Measurements from ENCODE around the gene PLXNA2. TPM values are rescaled to one million over a fixed set of nuclear protein-coding genes. Genes with fewer than 3 reads are reported as not detected.

PLXNA2 gene
- total and polyA plus RNA-seq, 2 of the 8 experiments (the other 6 are each of a cell fraction or from before 2014, with no cell fraction given), result 0.33 to 1.5 TPM

GRCh38 chr1:208055535-208055934 is 188.6 kb downstream of the PLXNA2 start:
- Histone ChIP-seq H2BK20ac (ENCODE audit: low read length) (no peak overlapping the region), H2BK5ac (ENCODE audit: low read depth, low read length) (no peak overlapping the region), H3K23ac (ENCODE audit: insufficient read length) (no peak overlapping the region), H2BK120ac (replicated peaks; ENCODE audit: low read depth, low read length) (no peak overlapping the region), H4K20me1 (replicated peaks in 1 of 2; ENCODE audit: control insufficient read depth in 1 of 2, insufficient read depth in 2 of 2, low read length in 2 of 2) (no peaks in the 10 kb centered on the region), H2BK15ac (ENCODE audit: low read length) (no peak overlapping the region), H4K8ac (ENCODE audit: extremely low read depth, insufficient read depth, low read length) (no peak overlapping the region), H2BK12ac (ENCODE audit: low read depth, low read length) (no peak overlapping the region), H4K5ac (ENCODE audit: insufficient read length, low read depth, low read length) (no peak overlapping the region), H4K91ac (replicated peaks; ENCODE audit: insufficient read length, low read length) (no peak overlapping the region), H3K9me3 (ENCODE audit: insufficient read depth in 2 of 2, low read depth in 1 of 2, low read length in 1 of 2) (no peaks in the 10 kb centered on the region), H3K4me2 (ENCODE audit: insufficient read depth in 1 of 2, low read depth in 2 of 2, low read length in 2 of 2) (no peak overlapping the region), H3K79me1 (ENCODE audit: low read depth, low read length) (no peaks in the 10 kb centered on the region), H2AK5ac (ENCODE audit: low read depth, low read length) (no peak overlapping the region), H3K4me3 (ENCODE audit: extremely low read depth in 1 of 4, insufficient read depth in 2 of 4, low read depth in 3 of 4, low read length in 4 of 4) (no peak overlapping the region), H3K79me2 (ENCODE audit: control insufficient read depth in 1 of 2, insufficient read depth in 2 of 2, low read length in 2 of 2) (no peaks in the 10 kb centered on the region), H3K23me2 (ENCODE audit: low read depth, low read length) (no peaks in the 10 kb centered on the region), H3K27ac (ENCODE audit: low read depth, low read length) (no peak overlapping the region), H3K36me3 (ENCODE audit: control insufficient read depth in 2 of 4, insufficient read depth in 4 of 4, low read length in 3 of 4) (no peaks in the 10 kb centered on the region), H3K4me1 (replicated peaks in 1 of 4; ENCODE audit: control insufficient read depth in 3 of 4, insufficient read depth in 4 of 4, low read length in 3 of 4) (peaks cover 0 to 10% (median 5%) of the 10 kb centered on the region in 4 experiments; a peak in 6 of 7 replicates), H3K9ac (replicated peaks in 1 of 4; ENCODE audit: extremely low read depth in 1 of 4, low read depth in 3 of 4, low read length in 3 of 4) (no peak overlapping the region), H3K14ac (ENCODE audit: insufficient read length) (no peak overlapping the region), H3K18ac (ENCODE audit: extremely low read depth, low read length) (no peak overlapping the region), H3K4ac (replicated peaks; ENCODE audit: insufficient read length, low read depth, low read length) (no peak overlapping the region), H2AFZ (ENCODE audit: low read length) (no peak overlapping the region), H3K56ac (replicated peaks; ENCODE audit: insufficient read length, low read depth, low read length) (no peak overlapping the region), H3K27me3 (replicated peaks in 1 of 4; ENCODE audit: control insufficient read depth in 3 of 4, extremely low read depth in 1 of 4, insufficient read depth in 3 of 4, low read length in 3 of 4) (no peaks in the 10 kb centered on the region)
- FAIRE-seq, result no peak
- 86% methylated on average over 11 of the region's 11 CpGs; no CpG with 5 or more reads in 1 of the 2 experiments for WGBS, 2 experiments (ENCODE audit: extremely low coverage in 1 of 2, insufficient coverage in 1 of 2, insufficient read length in 1 of 2, insufficient replicate concordance in 2 of 2, low coverage in 1 of 2, low lambda C conversion rate in 2 of 2, missing lambda C conversion rate in 1 of 2)
- ChIA-PET POLR2A (ENCODE audit: partially characterized antibody) (no interaction called here), CTCF (ENCODE audit: partially characterized antibody) (interaction anchor here (0.7 to 3.3 kb wide), 16 partner anchors 8 to 738 kb away, joined by 3 to 16 read pairs (median 4); no protein-coding TSS in a partner anchor)
- DNase-seq (ENCODE audit: low read depth in 1 of 2, low spot score in 2 of 2), result no peak
- TF ChIP-seq RXRA (IDR thresholded peaks at IDR 0.05; ENCODE audit: insufficient read depth, low read depth, low read length), result no peak
- no peak for TF ChIP-seq EZH2 (IDR thresholded peaks at IDR 0.05; ENCODE audit: low read depth, low read length, severe bottlenecking)
- no peak for TF ChIP-seq POU5F1 (IDR thresholded peaks at IDR 0.05; ENCODE audit: low read depth, low read length)
- TF ChIP-seq RBBP5 (IDR thresholded peaks at IDR 0.05; ENCODE audit: borderline replicate concordance, low read depth, low read length), result no peak
- no peak for TF ChIP-seq SP4 (IDR thresholded peaks at IDR 0.05; ENCODE audit: low read length)
- TF ChIP-seq HDAC6 (IDR thresholded peaks at IDR 0.05; ENCODE audit: low read depth, low read length), result no peak
- no peak for TF ChIP-seq USF2 (IDR thresholded peaks at IDR 0.05; ENCODE audit: low read length)
- no peak for TF ChIP-seq CTCF (IDR thresholded peaks at IDR 0.05; ENCODE audit: control extremely low read depth in 1 of 3, insufficient read depth in 1 of 3, low read depth in 1 of 3, low read length in 3 of 3)
- no peak for TF ChIP-seq BACH1 (IDR thresholded peaks at IDR 0.05; ENCODE audit: low read length)
- no peak for TF ChIP-seq E2F6 (IDR thresholded peaks at IDR 0.05)
